Stimulated activated naive CD4-positive, alpha-beta T cell treated with Interleukin-2 at 50 U/mL for 16 hours (primary cell): ENCODE data around the gene CDC40.
"Not testable (repeated sequence)": the region's sequence is repeated elsewhere in the genome, so short reads cannot be mapped to it uniquely, and the experiment has no call there.

Source experiments
- DNase-seq: peaks from one replicate; lab custom pipeline; 2025; lab: John Stamatoyannopoulos, UW

Gene CDC40

DNA sequence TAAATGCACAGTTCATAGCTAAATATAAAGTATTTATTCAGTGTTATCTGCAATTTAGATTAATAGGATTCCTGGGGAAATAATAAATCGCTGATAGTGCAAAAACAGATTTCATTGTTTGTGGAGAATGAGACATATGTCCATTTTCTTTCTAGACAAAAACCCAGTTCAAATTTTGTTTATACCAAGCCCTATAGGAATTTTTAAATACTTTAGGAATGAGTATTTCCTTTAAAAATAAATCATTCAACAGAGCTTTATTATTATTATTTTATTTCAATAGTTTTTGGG is 91.5 kb downstream of the CDC40 start:
- DNase-seq: no peak

DNA sequence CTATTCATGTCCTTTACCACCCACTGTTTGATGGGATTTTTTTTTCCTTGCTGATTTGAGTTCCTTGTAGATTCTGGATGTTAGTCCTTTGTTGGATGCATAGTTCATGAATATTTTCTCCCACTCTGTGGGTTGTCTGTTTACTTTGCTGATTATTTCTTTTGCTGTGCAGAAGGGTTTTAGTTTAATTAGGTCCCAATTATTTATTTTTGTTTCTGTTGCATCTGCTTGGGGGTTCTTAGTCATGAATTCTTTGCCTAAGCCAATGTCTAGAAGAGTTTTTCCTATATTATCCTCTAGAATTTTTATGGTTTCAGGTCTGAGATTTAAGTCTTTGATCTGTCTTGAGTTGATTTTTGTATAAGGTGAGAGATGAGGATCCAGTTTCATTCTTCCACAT is 92.6 kb downstream of the CDC40 start:
- not testable (repeated sequence) for DNase-seq

DNA sequence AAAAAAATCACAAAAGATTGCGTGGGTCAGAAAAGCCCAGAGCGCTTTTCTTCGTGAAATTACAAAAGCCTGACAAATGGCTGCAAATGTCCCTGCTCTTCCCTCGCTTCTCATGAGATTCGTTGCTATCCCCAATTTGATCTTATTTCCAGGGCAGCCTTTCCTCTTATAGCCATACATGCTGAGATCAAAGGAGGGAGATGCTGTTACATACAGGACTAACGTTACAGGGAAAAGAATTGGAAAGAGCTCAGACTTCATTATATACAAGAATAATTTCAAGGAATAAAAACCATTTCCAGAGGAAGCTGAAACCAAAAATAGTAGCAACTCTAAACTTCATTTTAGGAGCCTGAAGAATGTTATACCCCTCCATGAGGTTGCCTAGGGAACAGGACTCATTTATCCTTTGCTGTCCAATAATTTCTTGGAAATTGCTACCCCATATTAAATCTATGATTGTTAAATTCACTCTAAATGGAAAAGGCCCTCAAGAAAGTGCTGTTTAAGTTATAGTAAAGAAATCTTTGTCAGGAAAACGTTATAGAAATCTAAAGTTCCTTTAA is 97.0 kb downstream of the CDC40 start:
- no peak for DNase-seq
